Ovary (tissue), 3 donors: ENCODE results near the gene GRAMD2A.

Experiments
- CTCF ChIP-seq, 3 donors: fragments of 450-650 bp in 2 of 3; fragments of 200-600 bp in 1 of 3; IDR thresholded peaks; one replicate each; pipeline versions ENCODE4 v1.5.1 to v1.8.0; 2016 to 2022; ENCODE audit warnings: antibody characterized with exemption in 3 of 3, mild to moderate bottlenecking in 1 of 3
- EP300 ChIP-seq: sonication (generic); formaldehyde crosslinking; IDR thresholded peaks from one replicate; pipeline ENCODE4 v1.6.1; 2017; ENCODE audit warnings: antibody characterized with exemption
- POLR2A ChIP-seq: fragments of 450-650 bp; IDR thresholded peaks from one replicate; pipeline ENCODE4 v1.6.1; 2017; ENCODE audit warnings: antibody characterized with exemption, mild to moderate bottlenecking, moderate library complexity
- donor health status: DM: no; HTN: no; CAD: no.

DNA sequence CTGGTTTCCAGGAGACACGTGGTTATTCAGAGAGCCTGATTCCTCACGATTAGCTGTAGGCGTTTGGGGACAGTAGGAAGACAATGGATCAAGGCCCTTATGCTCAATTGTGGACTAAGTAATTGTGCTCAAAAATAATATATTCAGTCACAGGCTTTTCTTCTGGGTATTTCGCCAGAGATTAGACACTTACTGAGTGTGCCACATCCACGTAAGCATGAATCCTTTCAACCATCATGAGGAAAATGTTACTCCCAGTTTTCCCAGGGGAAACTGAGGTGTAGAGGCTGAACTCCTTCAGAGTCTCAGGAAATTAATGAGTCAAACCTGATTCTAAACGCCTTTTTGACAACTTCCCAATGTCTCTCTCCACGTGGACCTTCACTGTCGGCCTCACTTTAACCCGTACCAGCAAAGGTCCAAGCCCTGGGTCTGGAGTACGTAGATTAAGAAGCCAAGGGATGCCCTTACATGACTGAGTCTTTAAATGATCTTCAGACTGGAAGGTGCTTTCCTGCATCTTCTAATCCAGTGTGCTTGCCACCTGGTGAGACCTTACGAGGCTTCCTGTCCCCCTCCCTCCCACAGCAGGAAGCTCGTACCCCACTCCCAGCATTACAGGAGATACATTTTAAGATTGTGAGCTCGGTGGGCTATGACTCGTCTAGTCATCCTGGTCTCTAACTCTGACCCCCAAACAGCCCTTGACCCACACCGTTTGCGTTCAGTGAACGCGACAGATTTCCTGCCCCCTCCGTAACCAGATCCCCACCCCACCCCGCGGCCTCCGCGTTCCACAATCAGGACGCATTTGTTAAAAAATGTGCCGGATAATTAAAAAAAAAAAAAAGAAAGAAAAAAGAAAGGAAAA, 31.7 kb upstream of the GRAMD2A start:
- TF ChIP-seq CTCF (IDR thresholded peaks at IDR 0.05) (no peak), POLR2A (no peak), EP300 (no peak)
